HG02642 (cell line): ENCODE results near the gene ARRB1.
"Not testable (repeated sequence)": the region's sequence is repeated elsewhere in the genome, so short reads cannot be mapped to it uniquely, and the experiment has no call there.

Source experiments
- ATAC-seq: cut with Tn5 transposase; IDR thresholded peaks from one replicate; pipeline ENCODE4 v1.9.1; 2021; ENCODE audit warnings: mild to moderate bottlenecking; ENCODE audit not compliant: unreplicated experiment, poor library complexity

Gene ARRB1

GRCh38 chr11:75277991-75278790 lies 73.3 kb downstream of the ARRB1 start:
- no peak for ATAC-seq

GRCh38 chr11:75277211-75277805 lies 74.2 kb downstream of the ARRB1 start:
- no peak for ATAC-seq

- ATAC-seq = no peak
Observed at GRCh38 chr11:75276686-75277085, 74.8 kb downstream of the ARRB1 start.

GRCh38 chr11:75276186-75276585 lies 75.3 kb downstream of the ARRB1 start:
- ATAC-seq = no peak

- ATAC-seq = no peak
Observed at GRCh38 chr11:75275581-75275980, 75.9 kb downstream of the ARRB1 start.

DNA sequence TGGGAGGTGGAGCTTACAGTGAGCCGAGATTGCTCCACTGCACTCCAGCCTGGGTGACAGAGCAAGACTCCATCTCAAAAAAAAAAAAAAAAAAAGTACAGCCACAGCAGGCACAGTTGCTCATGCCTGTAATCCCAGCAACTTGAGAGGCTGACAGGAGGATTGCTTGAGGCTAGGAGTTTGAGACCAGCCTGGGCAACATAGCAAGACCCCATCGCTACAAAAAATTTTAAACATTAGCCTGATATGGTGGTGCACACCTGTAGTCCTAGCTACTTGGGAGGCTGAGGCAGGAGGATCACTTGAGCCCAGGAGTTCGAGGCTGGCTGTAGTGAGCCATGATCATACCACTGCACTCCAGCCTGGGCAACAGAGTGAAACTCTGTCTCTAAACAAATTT lies 76.7 kb downstream of the ARRB1 start:
- ATAC-seq = not testable (repeated sequence)

- ATAC-seq = no peak
Observed at GRCh38 chr11:75273411-75274391, 77.8 kb downstream of the ARRB1 start.

DNA sequence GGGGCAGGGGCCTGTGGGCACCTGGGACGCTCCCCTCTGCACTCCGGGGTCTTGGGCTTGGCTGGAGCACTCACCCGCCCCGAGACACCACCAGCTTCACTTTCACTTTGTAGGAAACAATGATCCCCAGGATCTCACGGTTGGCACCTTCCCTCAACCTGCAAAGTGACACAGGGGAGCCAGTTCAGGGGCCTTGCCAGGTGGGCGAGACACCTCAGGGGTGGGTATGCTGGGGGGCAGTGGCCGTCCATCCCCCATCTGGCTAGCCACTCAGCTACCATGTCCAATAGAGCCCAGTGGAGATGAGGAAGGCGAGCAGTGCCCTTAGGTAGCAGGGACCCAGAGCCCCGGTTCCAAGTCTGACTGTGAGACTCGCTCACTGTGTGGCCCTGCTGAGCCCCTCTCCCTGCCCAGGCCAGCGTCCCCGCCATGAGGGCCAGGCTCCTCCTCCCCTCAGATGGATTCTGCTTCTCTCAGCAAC lies 78.6 kb downstream of the ARRB1 start:
- ATAC-seq = no peak

GRCh38 chr11:75272391-75272790 lies 79.1 kb downstream of the ARRB1 start:
- no peak for ATAC-seq

GRCh38 chr11:75271730-75272129 lies 79.7 kb downstream of the ARRB1 start:
- ATAC-seq = no peak

DNA sequence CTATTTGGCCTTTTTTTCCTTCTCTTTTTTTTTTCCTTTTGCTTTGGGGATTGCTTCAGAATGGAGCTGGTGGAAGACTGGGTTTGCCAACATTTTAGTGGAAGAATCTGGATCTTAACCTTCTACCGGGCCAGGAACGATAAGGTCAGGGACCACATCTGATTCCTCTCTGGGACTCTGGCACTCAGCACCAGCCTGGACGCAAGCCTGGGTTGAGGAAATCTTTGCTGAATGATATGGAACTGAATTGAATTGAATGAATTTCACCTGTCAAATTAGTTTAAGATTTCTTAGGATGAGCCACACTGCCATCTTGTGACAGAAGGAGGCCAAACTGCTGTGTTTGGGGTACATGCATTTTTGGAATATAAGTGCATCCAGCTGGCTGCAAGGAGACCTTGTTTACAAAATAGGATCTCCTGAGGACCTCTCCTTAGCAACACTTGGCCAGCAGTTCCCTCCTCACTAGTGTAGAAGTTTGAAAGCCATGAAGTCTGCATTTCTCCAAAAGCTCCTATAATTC lies 80.5 kb downstream of the ARRB1 start:
- no peak for ATAC-seq

GRCh38 chr11:75269896-75270295 lies 81.6 kb downstream of the ARRB1 start:
- ATAC-seq = no peak

- no peak for ATAC-seq
Observed at GRCh38 chr11:75269367-75269660, 82.1 kb downstream of the ARRB1 start.

DNA sequence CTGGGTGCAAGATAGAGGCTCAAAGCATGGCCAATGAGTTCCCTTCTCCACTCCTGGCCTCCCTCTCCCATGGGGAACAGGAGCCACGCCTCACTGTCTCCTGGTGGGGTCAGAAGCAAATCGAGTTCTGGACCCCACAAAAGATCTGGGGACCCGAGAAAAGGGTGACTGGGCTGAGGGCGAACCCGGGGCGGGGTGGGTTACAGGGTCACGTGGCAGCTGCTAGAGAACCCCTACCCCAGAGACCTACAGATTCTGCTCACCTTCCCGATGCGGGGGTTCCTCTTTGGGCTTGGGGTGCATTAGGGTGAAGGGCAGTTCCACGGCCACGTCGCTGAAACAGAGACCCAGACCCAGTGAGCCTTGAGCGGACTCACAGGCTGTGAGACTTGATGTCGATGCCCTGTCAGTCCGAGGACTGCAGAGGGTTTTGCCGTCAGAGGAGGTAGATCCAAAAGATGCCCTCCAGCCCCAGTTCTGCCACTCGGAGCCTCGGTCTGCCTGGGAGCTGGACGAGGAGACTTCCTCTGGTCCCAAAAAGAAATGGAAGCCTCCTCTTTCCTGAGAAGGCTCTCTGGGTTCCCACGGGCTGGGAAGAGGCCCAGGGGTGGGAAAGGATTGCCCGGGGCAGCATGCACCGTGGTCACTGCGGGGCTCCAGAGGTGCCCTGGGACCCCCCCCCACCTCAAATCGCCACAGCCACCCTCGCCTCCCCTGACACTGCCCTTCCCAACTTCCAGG lies 82.7 kb downstream of the ARRB1 start:
- no peak for ATAC-seq

GRCh38 chr11:75267171-75267970 lies 84.1 kb downstream of the ARRB1 start:
- ATAC-seq = no peak

- no peak for ATAC-seq
Observed at GRCh38 chr11:75265851-75266531, 85.5 kb downstream of the ARRB1 start.

- ATAC-seq = no peak
Observed at GRCh38 chr11:75264971-75265370, 86.5 kb downstream of the ARRB1 start.

DNA sequence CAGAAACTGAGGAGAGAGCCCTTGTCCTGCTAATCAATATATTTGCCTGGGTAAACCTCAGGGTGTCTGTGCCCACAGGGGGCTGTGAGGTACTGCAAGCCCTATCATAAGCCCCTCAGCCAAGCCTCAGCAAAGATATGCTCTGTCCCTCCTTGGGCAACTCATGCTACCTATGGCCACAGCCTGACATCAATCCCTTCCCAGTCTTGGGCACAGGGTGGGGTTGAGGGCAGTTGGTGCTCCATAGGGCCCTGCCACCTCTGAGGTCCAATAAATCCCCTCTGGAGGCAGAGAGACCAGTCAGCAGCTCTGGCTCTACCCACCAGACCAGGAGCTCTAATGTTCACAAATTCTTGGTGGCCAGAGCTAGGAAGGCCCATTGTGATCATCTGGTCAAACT lies 87.1 kb downstream of the ARRB1 start:
- no peak for ATAC-seq

DNA sequence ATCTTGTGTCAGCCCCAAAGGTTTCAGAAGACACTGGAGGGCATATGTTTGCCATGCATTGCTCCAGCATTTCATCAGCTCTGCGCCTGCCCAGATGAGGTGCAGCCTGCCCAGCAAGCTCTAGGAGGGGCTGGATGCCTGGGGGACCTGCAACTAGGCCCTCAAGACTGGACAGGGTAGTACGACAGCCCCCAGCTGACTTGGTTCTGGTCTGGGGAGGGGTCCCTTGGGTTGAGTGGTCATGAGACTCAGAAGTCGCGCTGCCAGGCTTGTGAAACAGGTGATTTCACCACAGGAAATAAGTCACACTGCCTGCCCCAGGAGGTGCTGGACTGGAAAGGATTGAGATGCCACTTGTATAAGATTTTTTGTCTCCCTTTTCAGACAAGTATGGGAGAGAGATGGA lies 87.5 kb downstream of the ARRB1 start:
- ATAC-seq = no peak
